Lung (tissue), 12 donors: ENCODE measurements around the gene MCOLN2. TPM values are rescaled to one million over a fixed set of nuclear protein-coding genes. Genes with fewer than 3 reads are reported as not detected.

Experiments
- ATAC-seq: fragments of 200-7000 bp; cut with Tn5 transposase; one replicate; pipeline ENCODE4 v1.9.1; 2020; ENCODE audit warnings: moderate number of reproducible peaks; ENCODE audit not compliant: insufficient read depth, low FRiP score
- DNase-seq, 3 donors: peaks; one replicate each; pipeline ENCODE4 v3.0.0-alpha.2; 2013 to 2017
- H3K27ac ChIP-seq, 2 donors: one replicate each; pipeline ENCODE4 v1.5.1; 2013; ENCODE audit warnings: mild to moderate bottlenecking in 2 of 2, moderate library complexity in 2 of 2, control low read depth in 1 of 2, inconsistent platforms in 1 of 2, low read depth in 1 of 2, low read length in 1 of 2
- H3K27me3 ChIP-seq, 3 donors: one replicate each; pipeline ENCODE4 v1.5.1; 2013; ENCODE audit warnings: low read length in 2 of 3; ENCODE audit not compliant: control insufficient read depth in 3 of 3, insufficient read depth in 3 of 3
- H3K36me3 ChIP-seq, 4 donors: one replicate each; pipeline ENCODE4 v1.5.1; 2013; ENCODE audit warnings: low read length in 4 of 4, mild to moderate bottlenecking in 1 of 4, moderate library complexity in 1 of 4; ENCODE audit not compliant: control insufficient read depth in 4 of 4, insufficient read depth in 4 of 4
- H3K4me1 ChIP-seq, 5 donors: one replicate each; pipeline ENCODE4 v1.5.1; 2013; ENCODE audit warnings: low read length in 5 of 5, mild to moderate bottlenecking in 2 of 5, moderate library complexity in 1 of 5; ENCODE audit not compliant: control insufficient read depth in 5 of 5, insufficient read depth in 5 of 5
- H3K4me3 ChIP-seq: one replicate; pipeline ENCODE4 v1.5.1; 2013; ENCODE audit warnings: mild to moderate bottlenecking, control low read depth, moderate library complexity
- H3K9ac ChIP-seq, 2 donors: one replicate each; pipeline ENCODE4 v1.5.1; 2013; ENCODE audit warnings: low read length in 2 of 2, control low read depth in 1 of 2; ENCODE audit not compliant: insufficient read depth in 1 of 2
- H3K9me3 ChIP-seq, 4 donors: one replicate each; pipeline ENCODE4 v1.5.1; 2013; ENCODE audit warnings: low read length in 3 of 4, mild to moderate bottlenecking in 1 of 4, moderate library complexity in 1 of 4; ENCODE audit not compliant: control insufficient read depth in 4 of 4, insufficient read depth in 3 of 4
- CTCF ChIP-seq: IDR thresholded peaks from 2 replicates; pipeline ENCODE4 v1.5.1; 2012; ENCODE audit warnings: mild to moderate bottlenecking; ENCODE audit errors: control extremely low read depth, extremely low read depth
- WGBS, 2 donors: extraction: QIAGEN DNeasy Blood & Tissue Kit; methylation state at CpG; one replicate each; pipeline ENCODE4 v1.1.7; 2013; 5-methylcytosine and 5-hydroxymethylcytosine counted together
- polyA plus RNA-seq, 2 donors: library from polyadenylated mRNA; stranded (reverse); fragments of 200-250 nt; gene quantifications; one replicate each; pipeline ENCODE4 v1.2.1, GENCODE V29; 2013
- total RNA-seq, 2 donors: library from RNA; depleted of rRNA in 1 of 2; stranded (reverse); fragments of >200 nt in 1 of 2; gene quantifications; one replicate each; pipeline ENCODE4 v1.2.1, GENCODE V29; 2014 to 2021
- donor health status: control.
- donor health status: control.
- donor health status: Bipolar disorder and iron deficiency.
- donor health status: healthy.
- donor health status: DM: yes; HTN: yes; CAD: no.

MCOLN2 gene
- total and polyA plus RNA-seq, 4 donors: 4.2 to 17.1 (median 7.4) TPM

GRCh38 chr1:84998642-84999280 is 1.8 kb upstream of the MCOLN2 start:
- ATAC-seq: no peak
- H3K27ac ChIP-seq: no peak overlapping the region
- no peaks in the 10 kb centered on the region for H3K36me3 ChIP-seq
- H3K4me1 ChIP-seq: peaks cover 0 to 16% (median 0%) of the 10 kb centered on the region in 5 donors
- TF ChIP-seq CTCF: no peak
- H3K9me3 ChIP-seq: peaks cover 0 to 4% (median 0%) of the 10 kb centered on the region in 4 donors
- WGBS, 2 donors: 24 to 39% methylated on average over 14 of the region's 14 CpGs
- H3K4me3 ChIP-seq: no peak overlapping the region
- H3K9ac ChIP-seq: no peak overlapping the region
- DNase-seq: peak in 2 of 3 donors; percentile 16 to 23
- H3K27me3 ChIP-seq: peaks cover 4 to 62% (median 60%) of the 10 kb centered on the region in 3 donors

DNA sequence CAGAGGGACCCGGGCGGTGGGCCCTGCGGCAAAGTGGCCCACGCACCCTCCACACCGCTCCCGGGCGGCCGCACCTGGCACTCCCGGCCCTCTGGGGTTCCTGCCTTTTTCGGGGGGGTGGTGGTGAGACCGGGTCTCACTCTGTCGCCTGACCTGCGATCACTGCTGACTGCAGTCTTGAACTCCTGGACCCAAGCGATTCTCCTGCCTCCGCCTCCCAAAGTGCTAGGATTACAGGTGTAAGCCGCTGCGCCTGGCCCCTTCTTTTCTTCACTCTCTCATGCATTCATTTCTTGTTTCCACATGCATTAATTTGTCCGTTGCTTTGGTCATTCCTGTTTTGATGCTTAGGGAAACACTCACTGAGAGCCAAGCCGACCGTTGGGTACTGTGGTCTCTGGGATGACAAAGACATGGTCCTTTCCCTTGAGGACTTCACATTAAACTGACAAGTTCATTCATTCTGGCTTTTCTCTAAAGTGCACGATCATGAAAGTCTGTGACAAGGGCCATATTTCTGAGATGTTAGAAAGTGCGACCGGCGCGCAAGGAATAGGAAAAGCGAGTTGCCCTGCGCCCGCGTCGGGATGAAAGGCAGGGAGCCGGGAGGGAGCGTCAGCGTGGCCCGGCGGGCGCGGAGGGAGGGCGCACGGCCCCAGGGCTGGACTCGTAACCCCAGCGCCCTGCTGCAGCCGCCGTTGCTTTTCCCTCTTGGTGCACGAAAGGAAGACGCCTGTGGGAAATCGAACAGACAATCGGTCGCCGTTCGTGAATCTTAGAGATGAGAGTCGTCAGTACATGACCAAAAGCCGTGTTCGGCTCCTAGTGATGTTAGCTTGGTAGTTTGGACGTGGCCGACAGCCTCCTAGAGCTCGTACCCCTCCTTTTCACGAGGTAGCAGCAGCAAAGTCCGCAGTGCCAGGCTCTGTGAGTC is 1.0 kb upstream of the MCOLN2 start:
- H3K27me3 ChIP-seq: peaks cover 4 to 62% (median 60%) of the 10 kb centered on the region in 3 donors
- H3K4me3 ChIP-seq: peak overlapping the region; percentile 36
- peak overlapping the region in 1 of 2 donors; percentile 26 for H3K9ac ChIP-seq
- TF ChIP-seq CTCF: no peak
- no peaks in the 10 kb centered on the region for H3K36me3 ChIP-seq
- H3K9me3 ChIP-seq: peaks cover 0 to 2% (median 0%) of the 10 kb centered on the region in 4 donors
- peaks cover 0 to 16% (median 0%) of the 10 kb centered on the region in 5 donors for H3K4me1 ChIP-seq
- DNase-seq (peak; percentile 16 to 52 (median 30)), ATAC-seq (peak; percentile 39)
- 1 to 2% methylated on average over 55 to 58 of the region's 58 CpGs for WGBS, 2 donors
- H3K27ac ChIP-seq: no peak overlapping the region

DNA sequence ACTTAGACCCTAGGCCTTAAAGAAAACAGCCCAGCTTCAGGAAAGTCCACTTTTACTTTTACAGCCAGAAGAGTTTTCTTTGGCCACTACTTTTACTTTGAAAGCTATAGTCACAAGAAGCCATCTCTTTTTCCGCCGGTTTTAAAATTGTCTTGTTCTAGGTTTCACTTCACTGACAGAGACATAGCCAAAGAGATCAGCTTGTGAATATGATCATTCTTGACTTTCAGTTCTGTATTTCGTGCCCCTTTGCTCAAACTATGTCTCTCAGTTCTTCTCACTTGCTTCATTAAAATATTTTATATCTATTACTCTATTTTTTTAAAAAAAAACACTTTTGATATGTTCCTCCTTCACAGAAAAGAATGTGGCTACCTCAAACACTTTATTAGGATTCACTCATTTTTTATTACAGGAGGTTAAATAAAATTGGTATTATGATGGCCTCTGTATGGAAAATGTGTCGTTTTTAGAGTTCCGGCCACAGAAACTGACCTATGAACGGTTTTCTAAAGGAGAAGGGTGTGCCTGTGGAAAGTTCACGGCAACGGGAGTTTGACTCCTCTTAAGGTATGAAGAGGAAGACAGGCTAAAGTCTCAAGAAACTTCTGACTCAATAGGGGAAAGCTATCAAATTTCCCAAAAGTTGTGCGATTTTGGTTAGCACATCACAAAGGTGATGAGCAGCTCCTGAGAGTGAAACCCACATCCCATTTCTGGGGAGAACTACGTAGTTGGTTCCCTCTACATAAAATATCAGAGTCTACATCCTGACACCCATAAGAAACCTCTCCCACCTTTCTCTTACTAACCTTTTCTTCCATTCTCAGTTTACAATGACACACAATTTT is 1.2 kb downstream of the MCOLN2 start:
- no peak overlapping the region for H3K4me3 ChIP-seq
- H3K9ac ChIP-seq: no peak overlapping the region
- no peak for TF ChIP-seq CTCF
- no peak overlapping the region for H3K27ac ChIP-seq
- ATAC-seq (no peak), DNase-seq (peak in 1 of 3 donors; percentile 1)
- H3K9me3 ChIP-seq: peaks cover 0 to 2% (median 0%) of the 10 kb centered on the region in 4 donors
- no peaks in the 10 kb centered on the region for H3K36me3 ChIP-seq
- H3K27me3 ChIP-seq: peaks cover 4 to 48% (median 47%) of the 10 kb centered on the region in 3 donors
- peaks cover 0 to 16% (median 0%) of the 10 kb centered on the region in 5 donors for H3K4me1 ChIP-seq
- WGBS, 2 donors: 66 to 69% methylated on average over 10 of the region's 10 CpGs
